GM11168 (cell line): ENCODE results near the gene FCGR2B.
"Not testable (repeated sequence)": the region's sequence is repeated elsewhere in the genome, so short reads cannot be mapped to it uniquely, and the experiment has no call there.

Source experiments
- in situ Hi-C: fragments of 300-500 bp; cut with MboI; formaldehyde crosslinking; loops from one replicate; pipeline ENCODE4 v1.12.0; 2022; ENCODE audit warnings: low sequenced_read_pairs; ENCODE audit not compliant: unreplicated experiment

The FCGR2B gene

GRCh38 chr1:161644855-161645254, 18.1 kb upstream of the FCGR2B start:
- in situ Hi-C loops, result loop anchor here (5.0 kb wide), 1 partner anchor 97 kb away; no protein-coding TSS in a partner anchor

GRCh38 chr1:161647507-161648360, 15.2 kb upstream of the FCGR2B start:
- in situ Hi-C loops, result loop anchor here (5.0 kb wide), 1 partner anchor 95 kb away; no protein-coding TSS in a partner anchor

GRCh38 chr1:161653541-161653940, 9.4 kb upstream of the FCGR2B start:
- in situ Hi-C loops, result not testable (repeated sequence)

GRCh38 chr1:161653971-161654370, 9.0 kb upstream of the FCGR2B start:
- in situ Hi-C loops, result not testable (repeated sequence)

GRCh38 chr1:161658524-161658923, 4.4 kb upstream of the FCGR2B start:
- in situ Hi-C loops, result not testable (repeated sequence)

GRCh38 chr1:161661660-161662311, 1.2 kb upstream of the FCGR2B start:
- in situ Hi-C loops, result not testable (repeated sequence)

- in situ Hi-C loops, result not testable (repeated sequence)
Observed at GRCh38 chr1:161663569-161663968, 626 bp downstream of the FCGR2B start.

- in situ Hi-C loops, result not testable (repeated sequence)
Observed at GRCh38 chr1:161664689-161665088, 1.7 kb downstream of the FCGR2B start.

- in situ Hi-C loops, result loop anchor here (5.0 kb wide), 1 partner anchor 79 kb away; no protein-coding TSS in a partner anchor
Observed at GRCh38 chr1:161671045-161672020, 8.4 kb downstream of the FCGR2B start.

GRCh38 chr1:161673437-161673836, 10.5 kb downstream of the FCGR2B start:
- in situ Hi-C loops, result loop anchor here (5.0 kb wide), 1 partner anchor 81 kb away; no protein-coding TSS in a partner anchor

GRCh38 chr1:161674447-161674846, 11.5 kb downstream of the FCGR2B start:
- in situ Hi-C loops, result loop anchor here (5.0 kb wide), 1 partner anchor 82 kb away; no protein-coding TSS in a partner anchor

- in situ Hi-C loops, result loop anchor here (5.0 kb wide), 1 partner anchor 83 kb away; no protein-coding TSS in a partner anchor
Observed at GRCh38 chr1:161674908-161675307, 12.0 kb downstream of the FCGR2B start.

- in situ Hi-C loops, result no loop called here
Observed at GRCh38 chr1:161676441-161676840, 13.5 kb downstream of the FCGR2B start.

- in situ Hi-C loops, result no loop called here
Observed at GRCh38 chr1:161676958-161677689, 14.2 kb downstream of the FCGR2B start.

- in situ Hi-C loops, result no loop called here
Observed at GRCh38 chr1:161678500-161678899, 15.6 kb downstream of the FCGR2B start.

GRCh38 chr1:161681879-161682278, 18.9 kb downstream of the FCGR2B start:
- in situ Hi-C loops, result no loop called here

- in situ Hi-C loops, result no loop called here
Observed at GRCh38 chr1:161688946-161689345, 26.0 kb downstream of the FCGR2B start.

- in situ Hi-C loops, result no loop called here
Observed at GRCh38 chr1:161691846-161692245, 28.9 kb downstream of the FCGR2B start.

- in situ Hi-C loops, result not testable (repeated sequence)
Observed at GRCh38 chr1:161693020-161693712, 30.2 kb downstream of the FCGR2B start.
